Measurements from ENCODE around the gene NBAS.
A peak's percentile ranks its signal among the peaks of the same experiment; 100 is the strongest.
"Not testable (repeated sequence)": the region's sequence is repeated elsewhere in the genome, so short reads cannot be mapped to it uniquely, and the experiment has no call there.

NBAS gene

GRCh38 chr2:15354596-15355366 is 206.4 kb downstream of the NBAS start:
- DNase-seq = no peak

GRCh38 chr2:15352363-15352762 is 208.8 kb downstream of the NBAS start:
- DNase-seq = no peak

- no peak for DNase-seq
Observed at GRCh38 chr2:15348636-15349035, 212.5 kb downstream of the NBAS start.

GRCh38 chr2:15348045-15348444 is 213.1 kb downstream of the NBAS start:
- no peak for DNase-seq

- DNase-seq = no peak
Observed at GRCh38 chr2:15346624-15347023, 214.5 kb downstream of the NBAS start.

GRCh38 chr2:15337996-15338666 is 223.0 kb downstream of the NBAS start:
- DNase-seq = no peak

- peak; percentile 85 for DNase-seq
Observed at GRCh38 chr2:15334644-15335326, 226.3 kb downstream of the NBAS start.

GRCh38 chr2:15331787-15332186 is 229.3 kb downstream of the NBAS start:
- DNase-seq = no peak

- DNase-seq = no peak
Observed at GRCh38 chr2:15325296-15325695, 235.8 kb downstream of the NBAS start.

- no peak for DNase-seq
Observed at GRCh38 chr2:15323227-15323626, 237.9 kb downstream of the NBAS start.

- DNase-seq = not testable (repeated sequence)
Observed at GRCh38 chr2:15321481-15321880, 239.7 kb downstream of the NBAS start.

- no peak for DNase-seq
Observed at GRCh38 chr2:15316370-15316814, 244.7 kb downstream of the NBAS start.

- DNase-seq = no peak
Observed at GRCh38 chr2:15315411-15315810, 245.7 kb downstream of the NBAS start.

- DNase-seq = no peak
Observed at GRCh38 chr2:15313657-15314056, 247.5 kb downstream of the NBAS start.

- no peak for DNase-seq
Observed at GRCh38 chr2:15311926-15312325, 249.2 kb downstream of the NBAS start.

- DNase-seq = no peak
Observed at GRCh38 chr2:15311201-15311907, 249.8 kb downstream of the NBAS start.

- no peak for DNase-seq
Observed at GRCh38 chr2:15307526-15307925, 253.6 kb downstream of the NBAS start.

GRCh38 chr2:15306706-15307105 is 254.4 kb downstream of the NBAS start:
- DNase-seq = no peak

GRCh38 chr2:15303874-15304273 is 257.3 kb downstream of the NBAS start:
- DNase-seq = no peak

- no peak for DNase-seq
Observed at GRCh38 chr2:15302154-15302553, 259.0 kb downstream of the NBAS start.

- no peak for DNase-seq
Observed at GRCh38 chr2:15300624-15301573, 260.2 kb downstream of the NBAS start.

- no peak for DNase-seq
Observed at GRCh38 chr2:15299904-15300520, 261.1 kb downstream of the NBAS start.
